Stimulated activated CD8-positive, alpha-beta memory T cell treated with anti-CD3 and anti-CD28 coated beads, Interleukin-12 subunit alpha, Interleukin-12 subunit beta, amount 100 ng/mL, for 4 hours (primary cell): ENCODE data around the gene RAB11FIP2.

Experiments used
- DNase-seq: peaks from one replicate; pipeline ENCODE4 v3.0.0-alpha.2; 2020; ENCODE audit warnings: low read depth

Gene RAB11FIP2

DNA sequence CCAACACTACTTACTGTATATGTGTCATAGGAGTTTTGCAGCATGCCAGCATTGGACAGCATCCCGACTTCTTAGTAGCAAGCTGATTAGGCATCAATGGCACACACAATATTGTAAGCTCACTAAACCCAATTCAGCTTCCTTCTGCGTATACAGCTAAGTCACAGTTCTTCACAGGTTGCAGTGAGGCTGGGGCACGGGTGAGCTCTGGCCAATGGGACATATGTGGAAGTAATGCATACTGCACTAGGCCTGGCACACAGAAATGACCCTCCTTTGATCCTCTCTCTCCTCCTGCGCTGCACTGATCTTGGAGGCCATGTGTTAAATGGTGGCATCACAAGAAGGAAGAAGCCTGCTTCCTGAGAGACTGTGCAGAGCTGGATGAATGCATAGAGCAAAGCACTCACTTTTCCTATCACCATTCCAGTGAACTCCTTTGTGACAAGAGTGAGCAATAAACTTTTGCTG, 11.9 kb downstream of the RAB11FIP2 start:
- no peak for DNase-seq

DNA sequence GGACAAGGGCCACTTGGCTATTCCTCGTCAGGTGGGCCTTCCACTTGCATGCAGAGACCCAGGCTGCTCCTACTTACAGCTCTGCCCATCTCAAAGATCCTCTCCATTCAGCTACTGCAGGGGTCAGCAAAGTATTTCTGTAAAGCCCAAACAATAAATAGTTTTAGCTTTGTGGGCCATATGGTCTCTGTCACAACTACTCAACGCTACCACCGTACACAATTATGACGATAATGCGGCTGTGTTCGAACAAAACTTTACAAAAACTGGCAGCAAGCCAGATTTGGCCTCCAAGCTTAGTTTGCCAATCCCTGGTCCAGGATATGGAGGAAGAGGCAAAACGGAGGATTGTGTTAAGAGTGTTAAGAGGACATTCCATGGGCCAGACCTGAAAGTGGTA, 12.8 kb downstream of the RAB11FIP2 start:
- no peak for DNase-seq

DNA sequence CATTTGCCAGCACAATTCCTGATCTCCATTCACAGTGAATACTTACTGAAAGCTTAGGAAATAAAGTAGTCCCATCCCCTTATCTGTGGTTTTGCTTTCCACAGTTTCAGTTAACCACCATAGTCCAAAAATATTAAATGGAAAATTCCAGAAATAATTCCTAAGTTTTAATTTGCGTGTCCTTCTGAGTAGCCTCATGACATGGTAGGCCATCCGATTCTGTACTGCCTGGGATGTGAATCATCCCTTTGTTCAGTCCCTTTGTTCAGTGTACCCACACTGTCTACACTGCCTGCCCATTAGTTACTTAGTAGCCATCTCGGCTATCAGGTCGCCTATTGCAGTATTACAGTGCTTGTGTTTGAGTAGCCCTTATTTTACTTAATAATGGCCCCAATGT, 14.2 kb downstream of the RAB11FIP2 start:
- DNase-seq = no peak

DNA sequence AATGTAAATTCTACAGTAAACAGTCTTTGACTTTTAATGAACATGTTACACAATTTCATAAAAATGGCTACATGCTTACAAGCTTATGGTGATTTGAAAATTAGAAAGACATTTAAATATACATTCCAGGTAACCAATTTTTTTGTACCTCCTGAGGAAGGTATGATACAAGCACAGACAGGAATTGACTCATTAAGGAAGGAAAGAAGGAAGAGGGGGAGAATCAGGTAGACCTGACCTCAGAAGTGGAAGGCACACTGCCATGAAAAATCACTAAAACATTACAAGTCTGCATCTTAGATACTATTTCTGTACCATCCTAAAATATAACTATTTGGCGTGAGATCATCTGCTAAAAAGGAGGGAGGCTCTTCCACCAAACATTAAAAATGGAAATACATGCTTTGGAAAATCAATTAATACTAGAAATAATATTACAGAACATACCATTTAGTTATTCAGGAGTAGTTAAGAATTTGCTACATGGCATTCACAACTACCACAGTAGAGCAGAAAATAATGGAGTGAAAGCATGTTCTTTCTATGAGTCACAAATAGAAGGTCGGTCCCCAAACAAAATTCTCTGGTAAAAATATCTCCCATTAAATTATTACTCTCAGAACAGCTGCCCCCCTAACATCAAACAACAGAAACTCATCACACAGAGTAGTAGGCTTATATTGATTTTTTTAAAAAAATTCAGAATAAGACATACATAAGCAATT, 15.2 kb downstream of the RAB11FIP2 start:
- DNase-seq = no peak

DNA sequence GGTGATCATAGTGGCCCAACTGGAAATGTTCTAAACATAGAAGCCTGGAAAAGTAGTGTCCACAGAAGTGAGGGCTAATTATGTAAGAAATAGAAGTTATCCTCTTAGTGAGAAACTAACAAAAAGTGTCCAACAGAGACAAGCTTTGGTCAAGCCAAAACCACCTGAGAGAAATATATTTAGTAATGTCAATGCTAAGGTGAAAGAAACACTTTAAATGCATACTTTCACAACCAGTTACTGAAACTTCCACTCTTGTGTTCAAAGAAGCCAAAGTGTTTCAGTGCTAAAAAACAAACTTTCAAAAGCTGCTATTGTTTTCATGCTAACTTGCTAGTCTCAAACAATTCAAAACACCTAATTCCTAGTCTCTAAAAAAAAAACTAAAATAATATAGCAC, 18.1 kb downstream of the RAB11FIP2 start:
- no peak for DNase-seq

DNA sequence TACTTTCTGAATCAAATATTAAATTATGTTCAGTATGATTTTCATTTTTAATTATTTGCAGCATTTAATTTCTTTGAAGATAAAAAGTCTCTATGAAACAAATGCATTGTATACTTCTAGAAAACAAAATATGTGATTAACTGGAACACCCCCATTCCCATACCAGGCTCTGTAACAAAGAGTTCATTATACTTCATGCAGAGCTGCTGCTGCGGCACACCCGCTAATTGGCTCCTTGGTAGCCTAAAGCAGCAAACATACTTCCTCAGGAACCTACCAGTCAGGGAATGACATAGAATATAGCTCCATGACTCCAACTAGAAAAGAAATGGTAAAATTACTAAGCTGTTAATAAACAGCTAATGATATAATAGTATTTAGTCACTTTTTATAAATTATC, 19.3 kb downstream of the RAB11FIP2 start:
- no peak for DNase-seq

DNA sequence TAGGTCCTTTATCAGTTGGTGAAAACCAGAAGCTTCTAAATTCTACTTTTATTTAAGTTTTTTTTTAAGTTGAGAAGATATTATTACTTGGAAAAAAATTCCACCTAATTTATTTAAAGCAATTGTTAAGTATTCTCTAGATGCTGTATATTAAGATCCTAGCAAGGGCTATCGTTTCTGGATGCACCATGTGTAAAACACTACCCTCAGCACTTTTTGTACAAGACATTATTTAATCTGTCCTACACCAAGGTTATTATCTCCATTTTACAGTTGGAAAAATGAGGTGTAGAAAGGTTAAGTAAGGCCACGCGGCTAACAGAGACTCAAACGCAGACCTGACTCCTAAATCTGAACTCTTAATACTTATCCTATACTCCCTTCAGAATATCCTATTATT, 19.8 kb downstream of the RAB11FIP2 start:
- no peak for DNase-seq

DNA sequence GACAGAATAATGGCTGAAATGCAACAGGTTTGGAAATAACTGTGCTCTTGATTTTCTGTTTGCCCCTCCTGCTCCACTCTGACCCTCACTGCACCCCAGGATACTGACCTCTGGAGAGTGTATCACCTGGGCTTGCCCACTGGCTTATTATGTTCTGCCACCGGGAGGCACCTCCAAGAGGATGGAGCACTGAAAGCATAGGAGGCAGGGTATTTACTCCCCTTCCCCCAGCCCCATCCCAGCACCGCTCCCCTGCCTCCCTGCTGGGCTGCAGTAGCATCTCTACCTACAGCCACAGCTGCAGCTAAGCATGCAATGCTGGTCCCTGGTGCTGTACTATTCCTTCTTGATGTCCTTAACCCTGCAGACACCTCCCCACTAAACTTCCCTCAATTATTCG, 26.4 kb downstream of the RAB11FIP2 start:
- no peak for DNase-seq

DNA sequence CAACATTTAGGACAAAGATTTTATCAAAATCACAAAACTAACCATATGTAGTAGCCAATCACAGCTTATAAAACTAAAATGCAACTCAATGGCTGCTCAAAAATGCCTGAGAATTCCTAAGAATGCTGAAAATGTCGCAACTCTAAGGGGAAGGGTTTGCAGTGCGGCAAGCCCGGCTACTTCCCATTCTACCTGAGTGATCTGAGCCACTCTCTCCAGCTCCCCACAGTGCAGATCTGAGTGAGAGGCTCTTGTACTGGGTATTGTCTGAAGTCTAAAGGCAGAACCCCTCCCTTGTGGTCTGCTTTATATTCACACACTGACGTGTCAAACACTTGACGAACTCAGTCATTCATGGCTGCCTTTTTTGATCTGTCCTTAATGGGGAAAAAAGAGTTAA, 28.9 kb downstream of the RAB11FIP2 start:
- DNase-seq = no peak

DNA sequence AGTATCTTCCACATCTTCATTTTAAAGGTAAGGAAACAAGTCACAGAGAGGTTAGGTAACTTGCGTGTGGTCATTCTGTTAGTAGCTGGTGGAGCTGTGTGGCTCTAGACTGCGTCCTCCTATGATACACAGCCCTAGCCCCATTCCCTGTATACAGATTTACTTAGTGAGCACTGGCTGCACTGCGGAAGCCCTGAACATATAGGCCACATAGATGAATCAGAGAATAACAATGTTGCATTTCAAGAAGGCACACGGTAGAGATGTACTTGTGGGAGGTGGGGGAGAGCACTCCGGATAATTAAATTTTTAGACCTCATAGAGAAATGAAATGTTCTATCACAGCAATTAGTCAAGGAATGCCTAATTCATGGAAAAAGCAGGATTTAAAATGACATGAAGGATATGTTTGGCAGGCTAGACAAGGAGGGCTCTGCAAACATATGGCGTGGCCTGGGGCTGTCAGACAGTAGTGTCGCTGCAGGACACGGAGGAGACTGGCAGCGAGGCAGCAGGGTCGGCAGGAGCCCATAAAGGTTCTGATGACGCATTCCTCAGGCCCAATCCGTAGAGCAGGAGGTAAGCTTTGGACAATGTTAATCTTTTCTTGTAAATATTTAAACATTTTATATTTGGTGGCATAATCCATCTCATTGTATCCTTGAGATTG, 29.5 kb downstream of the RAB11FIP2 start:
- no peak for DNase-seq

DNA sequence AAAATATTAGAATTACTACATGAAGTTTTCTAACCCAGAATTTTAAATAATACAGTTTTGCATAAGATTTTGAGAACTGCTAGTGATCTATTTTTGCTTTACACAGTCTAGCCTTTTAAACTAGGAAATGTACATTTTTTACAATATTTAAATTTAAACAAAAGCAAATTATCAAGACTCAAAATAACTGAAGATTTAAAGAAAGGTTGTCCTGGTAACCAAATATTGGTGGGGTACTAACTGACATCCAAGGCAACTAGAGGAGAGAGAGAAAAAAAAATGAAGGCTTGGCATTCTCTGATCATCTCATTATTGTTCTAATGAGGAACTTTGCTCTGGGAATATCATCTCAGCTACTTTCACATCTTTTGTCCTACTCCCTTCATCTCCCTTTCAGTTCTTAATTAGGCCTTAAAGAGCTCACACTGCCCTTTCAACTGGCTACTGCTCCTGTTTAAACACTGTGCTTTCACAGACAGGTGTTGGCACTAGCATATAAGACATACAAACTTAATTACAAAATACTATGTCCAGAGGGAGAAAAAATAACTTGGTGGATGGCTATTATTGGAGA, 33.7 kb downstream of the RAB11FIP2 start:
- DNase-seq = no peak

DNA sequence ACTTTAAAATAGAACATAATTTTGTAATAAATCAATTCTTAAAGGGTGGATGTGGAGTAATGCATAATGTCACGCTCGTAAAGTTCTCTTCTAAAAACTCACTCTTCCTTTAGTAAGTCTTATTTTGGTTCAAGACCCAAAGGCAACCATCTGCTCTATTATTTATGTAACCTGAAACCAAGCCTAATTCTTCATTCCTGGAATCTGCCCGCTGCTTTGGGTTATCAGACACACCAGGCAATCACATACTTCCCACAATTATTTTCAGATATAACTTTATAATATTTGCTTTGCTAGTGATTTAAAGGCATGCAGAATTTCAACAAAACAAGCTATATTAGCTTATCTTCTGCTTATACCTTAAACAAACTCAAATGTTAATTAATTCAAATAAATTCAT, 39.0 kb downstream of the RAB11FIP2 start:
- no peak for DNase-seq

DNA sequence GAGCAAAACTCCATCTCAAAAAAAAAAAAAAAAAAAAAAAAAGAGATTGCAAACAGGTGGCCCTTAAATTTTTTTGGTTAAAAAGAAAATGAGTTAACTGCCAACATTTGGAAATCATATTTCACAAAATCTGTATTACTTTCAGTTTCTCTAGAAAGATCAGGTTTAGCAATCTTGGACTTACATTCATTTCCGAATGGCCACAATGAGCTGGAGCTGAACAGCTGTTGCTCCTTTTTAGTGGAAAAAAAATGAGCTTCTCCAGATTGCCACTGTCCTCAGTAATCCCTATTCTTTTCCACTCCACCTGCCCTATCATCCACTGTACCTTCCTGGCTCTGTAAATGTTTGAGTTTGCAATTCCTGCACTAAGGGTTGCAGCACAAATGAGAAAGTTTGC, 43.6 kb downstream of the RAB11FIP2 start:
- no peak for DNase-seq

DNA sequence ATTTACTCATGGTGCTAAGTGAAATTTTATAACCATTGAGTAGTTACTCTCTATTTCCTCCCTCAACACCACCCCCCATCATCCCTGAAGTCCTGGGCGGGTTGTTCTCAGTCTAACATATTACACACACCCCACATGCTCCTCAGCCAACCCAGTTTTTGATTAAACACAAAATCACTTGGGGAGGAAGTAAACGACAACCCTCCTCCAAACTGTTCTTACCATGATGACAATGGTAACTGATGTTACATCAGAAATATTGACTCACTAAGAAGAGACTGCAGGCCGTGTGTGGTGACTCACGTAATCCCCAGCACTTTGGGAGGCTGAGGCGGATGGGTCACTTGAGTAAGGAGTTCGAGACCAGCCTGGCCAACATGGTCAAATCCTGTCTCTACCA, 44.2 kb downstream of the RAB11FIP2 start:
- DNase-seq = no peak

DNA sequence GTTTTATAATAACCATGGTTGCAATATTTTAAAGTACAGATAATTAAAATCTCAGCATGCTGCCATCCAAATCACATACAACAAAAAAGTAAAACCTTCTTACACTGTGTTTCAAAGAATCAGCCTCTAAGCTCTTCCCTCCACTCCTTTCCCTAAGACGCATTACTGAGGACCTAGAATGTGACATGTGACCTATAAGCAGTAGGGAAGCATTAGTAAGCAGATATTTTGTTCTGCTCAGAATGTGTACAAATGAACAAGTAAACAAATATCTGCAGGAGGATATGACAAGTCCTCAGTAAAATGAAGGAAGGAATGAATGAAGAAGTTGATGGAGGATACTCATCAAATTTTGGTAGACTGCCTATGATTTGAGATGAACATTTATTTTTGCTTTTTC, 49.1 kb downstream of the RAB11FIP2 start:
- DNase-seq = no peak

DNA sequence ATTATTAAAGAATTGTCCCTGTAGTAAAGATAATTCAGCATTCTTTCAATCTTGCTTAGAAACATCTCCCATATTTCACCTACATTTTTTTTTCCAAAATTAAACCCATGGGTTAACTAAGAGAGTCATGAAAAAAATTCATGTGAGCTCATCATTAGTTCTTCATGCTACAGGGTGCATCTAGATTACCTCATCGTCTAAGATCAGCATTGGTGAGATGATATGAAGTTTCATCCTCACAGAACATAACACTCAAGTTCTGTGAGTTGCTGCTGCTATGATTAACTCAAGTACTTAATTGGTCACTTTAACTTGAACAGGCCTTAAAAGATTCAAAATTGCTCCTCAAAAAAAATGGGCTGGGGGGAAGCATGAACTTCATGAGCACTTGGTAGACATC, 50.0 kb downstream of the RAB11FIP2 start:
- DNase-seq = no peak

DNA sequence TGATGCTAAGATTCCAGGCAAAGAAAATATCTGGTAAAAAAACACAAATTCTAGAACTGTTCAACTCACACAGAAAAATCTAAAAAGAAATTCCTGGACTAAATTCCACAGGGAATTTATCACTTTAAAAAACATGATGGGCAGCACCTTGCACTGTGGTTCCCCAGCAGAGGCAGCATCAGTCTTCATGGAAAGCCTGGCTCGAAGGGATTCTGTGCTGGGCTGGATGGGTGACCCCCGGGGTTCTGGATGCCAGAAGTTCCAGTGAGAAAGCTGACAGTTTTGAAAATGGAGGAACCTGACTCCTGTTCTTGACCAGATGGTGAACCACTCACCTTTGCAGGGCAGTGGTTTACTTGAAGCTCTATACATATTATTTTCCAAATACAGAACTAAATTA, 52.0 kb downstream of the RAB11FIP2 start:
- no peak for DNase-seq

DNA sequence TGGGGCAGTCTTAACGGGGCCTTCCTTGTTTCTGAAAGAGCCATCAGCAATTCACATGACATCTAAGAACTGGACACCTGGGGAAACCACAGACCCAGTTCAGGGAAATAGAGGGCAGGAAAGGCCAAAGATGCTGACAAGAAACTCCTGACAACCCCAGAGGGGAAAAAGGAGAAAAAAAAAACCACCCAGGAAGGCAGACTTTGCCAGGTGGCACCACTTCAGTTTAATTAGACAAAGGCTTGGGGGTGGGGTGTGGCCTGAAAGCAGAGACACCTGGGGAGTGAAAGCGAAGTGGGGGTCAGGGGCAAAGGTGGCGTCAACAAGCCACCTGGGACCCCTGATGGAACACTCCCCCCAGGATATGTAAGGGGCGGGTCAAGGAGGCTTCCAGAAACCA, 53.6 kb downstream of the RAB11FIP2 start:
- no peak for DNase-seq

DNA sequence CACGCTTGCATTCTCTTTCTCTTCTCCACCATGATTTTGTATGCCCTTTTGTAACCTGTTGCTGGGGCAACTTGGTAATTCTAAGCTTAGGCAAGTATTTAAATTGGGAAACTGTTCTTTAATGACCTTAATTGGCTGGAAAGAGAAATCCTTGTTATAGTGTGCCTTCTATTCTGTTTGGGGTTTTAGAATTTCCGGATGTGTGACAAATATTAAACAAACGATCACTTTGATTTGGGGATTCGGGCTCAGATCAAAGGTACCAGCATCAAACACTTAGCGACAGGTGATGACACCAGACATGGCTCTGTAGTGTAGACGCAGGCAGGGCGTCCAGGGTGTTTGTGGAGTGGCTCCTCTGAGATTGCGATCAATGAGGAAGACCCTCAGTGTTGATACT, 55.0 kb downstream of the RAB11FIP2 start:
- DNase-seq = no peak

DNA sequence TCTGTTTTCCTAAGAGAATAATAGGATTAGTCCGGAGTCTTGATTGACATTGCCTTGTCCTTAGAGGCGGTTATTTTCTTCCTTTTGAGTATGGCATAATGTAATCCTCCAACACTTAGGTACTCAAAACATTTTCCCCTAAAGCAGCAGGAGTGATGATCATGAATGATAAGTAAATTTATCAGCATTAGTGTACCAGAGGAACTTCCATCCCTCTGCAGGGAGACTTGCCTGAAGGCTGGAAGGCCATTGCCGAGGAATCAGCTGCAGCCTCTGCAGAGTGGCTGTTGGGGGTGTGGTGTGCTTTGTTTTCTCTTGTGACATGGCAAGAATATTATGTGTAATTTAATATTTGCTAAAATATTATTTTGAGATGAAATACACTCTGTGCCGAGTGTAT, 56.8 kb downstream of the RAB11FIP2 start:
- DNase-seq = no peak

DNA sequence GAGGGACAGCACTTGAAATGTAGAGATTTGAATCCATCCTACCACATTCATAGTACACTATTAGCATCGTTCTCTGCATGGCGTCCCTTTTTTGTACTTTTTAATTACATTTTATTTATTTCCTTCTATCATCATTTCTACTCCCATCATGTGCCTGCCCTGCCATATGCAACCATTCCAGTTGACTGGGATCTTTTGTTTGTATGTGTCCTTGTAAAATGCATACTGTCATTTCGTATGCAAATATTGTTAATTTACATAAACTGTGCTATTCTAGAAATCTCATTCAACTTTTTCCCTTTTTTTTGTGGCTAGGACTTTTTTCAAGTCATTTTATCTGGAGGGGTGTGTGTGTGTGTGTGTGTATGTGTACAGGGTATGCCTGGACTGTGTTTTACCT, 57.9 kb downstream of the RAB11FIP2 start:
- DNase-seq = no peak

DNA sequence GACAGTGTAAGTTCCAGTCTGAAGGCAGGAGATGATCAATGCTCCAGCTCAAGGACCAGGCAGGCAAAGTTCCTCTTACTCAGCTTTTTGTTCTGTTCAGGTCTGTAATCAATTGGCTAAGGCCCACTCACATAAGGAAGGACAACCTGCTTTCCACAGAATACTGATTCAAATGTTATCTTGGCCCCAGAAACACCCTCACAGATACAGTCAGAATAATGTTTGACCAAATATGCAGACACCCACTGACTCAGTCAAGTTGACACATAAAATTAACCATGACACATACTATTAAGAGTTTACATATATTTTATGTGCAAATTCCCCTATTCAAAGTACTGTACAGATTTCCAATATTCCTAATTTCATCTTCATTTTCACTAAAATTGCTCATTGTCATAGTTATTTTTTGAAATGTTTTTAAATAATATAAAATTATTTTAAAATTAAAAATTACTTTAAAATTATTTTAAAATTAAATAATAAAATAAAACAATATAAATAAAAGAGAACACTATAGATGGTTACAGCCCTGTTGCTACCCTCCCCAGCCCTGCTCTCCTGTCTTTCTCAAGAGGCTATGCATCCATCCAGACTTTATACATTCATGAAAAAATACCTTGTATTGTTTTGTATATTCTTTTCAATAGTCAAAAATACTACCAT, 59.4 kb downstream of the RAB11FIP2 start:
- no peak for DNase-seq

DNA sequence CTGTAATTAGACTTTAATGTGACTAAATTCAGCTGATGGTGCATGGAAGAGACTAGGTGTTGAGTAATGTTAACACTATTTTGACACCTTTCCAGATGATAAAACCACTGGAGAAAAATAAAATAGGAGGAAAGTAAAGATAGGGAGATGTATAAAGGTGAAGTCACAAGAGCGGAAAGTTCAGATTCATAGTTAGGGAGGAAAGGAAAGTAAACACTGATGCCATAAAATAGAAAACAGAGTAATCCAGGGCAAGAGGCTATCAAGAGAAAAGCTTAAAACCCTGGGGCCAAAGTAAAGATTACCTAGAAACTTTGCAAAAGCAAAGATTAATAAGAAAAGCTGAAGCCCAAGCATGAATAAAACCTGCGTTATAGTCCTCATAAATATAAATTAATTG, 62.8 kb downstream of the RAB11FIP2 start:
- no peak for DNase-seq
